Superior temporal gyrus (tissue), 1 donor: ENCODE data around the gene KIAA1671.
"Not testable (repeated sequence)": the region's sequence is repeated elsewhere in the genome, so short reads cannot be mapped to it uniquely, and the experiment has no call there.

Experiments
- DNase-seq: peaks from one replicate; pipeline ENCODE4 v3.0.0-alpha.2; 2016; ENCODE audit errors: extremely low spot score

KIAA1671 gene

DNA sequence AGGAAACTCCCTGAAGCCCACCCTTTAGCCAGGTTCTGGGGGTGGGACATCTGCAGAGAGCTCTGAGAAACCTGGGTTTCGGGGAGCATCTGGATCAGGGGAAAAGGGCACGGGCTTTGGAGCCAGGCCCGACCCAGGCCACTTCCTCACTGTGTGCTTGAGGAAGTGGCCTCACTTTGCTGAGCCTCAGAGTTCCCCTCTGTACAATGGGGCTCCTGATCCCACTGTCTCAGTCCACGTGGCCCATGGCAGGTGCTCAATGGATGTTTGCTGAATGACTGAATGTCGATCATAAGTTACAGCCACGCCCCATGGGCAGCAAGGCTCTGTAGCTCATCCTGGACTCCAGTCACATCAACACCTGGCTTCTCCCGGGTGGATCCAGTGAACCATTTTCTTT lies 248.5 kb downstream of the KIAA1671 start:
- DNase-seq, result no peak

DNA sequence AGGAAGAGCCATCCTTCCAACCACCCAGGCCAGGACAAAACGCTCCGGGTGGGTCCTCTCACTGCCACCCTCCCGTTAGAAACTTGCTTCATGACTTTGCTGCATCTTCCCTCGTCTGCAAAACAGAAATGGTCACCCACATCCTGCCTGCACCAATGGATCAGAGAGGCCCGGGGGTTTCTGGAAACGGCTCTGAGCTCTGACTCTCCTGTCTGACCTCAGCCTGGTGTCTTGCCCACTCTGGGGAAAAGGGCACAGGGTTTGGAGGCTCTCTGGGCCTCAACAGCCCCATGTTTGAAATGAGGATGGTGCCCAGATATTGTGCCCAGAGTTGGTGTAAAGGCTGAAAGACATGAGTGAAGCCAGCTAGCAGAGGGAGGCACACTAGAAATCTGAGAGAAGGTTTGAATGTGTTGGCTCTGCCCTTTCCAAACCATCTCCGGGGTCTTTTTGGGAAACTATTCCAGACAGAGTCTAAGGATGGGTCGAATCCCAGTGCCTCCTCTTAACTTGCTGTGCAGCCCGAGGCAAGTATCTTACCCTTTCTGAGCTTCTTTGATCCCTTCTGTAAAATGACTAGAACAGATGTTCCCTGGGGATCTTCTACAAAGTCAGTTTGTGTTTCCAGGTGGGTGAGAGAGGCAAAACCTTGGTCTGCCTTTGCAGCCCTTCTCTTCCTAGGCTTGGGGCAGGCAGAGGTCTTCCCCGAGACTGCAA lies 249.2 kb downstream of the KIAA1671 start:
- DNase-seq, result no peak

DNA sequence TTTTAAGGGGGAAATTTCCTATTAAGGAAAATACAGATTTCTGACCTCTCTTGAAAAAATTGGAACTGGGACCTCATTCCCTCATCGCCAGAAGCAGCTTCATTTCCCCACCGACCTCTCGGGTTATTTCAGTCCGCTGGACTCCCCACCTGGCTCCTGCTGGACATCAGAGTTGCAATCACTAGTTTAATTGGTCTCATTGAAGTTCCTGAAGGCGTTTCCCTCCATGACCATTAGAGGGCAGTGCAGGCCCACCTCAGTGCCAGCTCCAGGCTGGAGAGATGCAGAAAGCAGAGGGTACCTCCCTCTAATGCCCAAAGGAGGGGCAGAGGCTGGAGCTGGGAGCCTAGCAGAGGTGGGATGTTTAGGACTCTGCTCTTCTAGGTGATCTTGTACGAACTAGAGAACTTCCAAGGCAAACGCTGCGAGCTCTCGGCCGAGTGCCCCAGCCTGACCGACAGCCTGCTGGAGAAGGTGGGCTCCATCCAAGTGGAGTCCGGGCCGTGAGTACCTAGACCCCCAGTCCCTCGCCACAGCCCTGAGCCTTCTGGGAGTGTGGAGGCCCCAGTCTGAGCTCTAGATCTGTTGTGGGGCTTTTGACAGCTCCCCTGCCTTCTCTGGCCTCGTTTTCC lies 249.9 kb downstream of the KIAA1671 start:
- DNase-seq, result peak; percentile 84

DNA sequence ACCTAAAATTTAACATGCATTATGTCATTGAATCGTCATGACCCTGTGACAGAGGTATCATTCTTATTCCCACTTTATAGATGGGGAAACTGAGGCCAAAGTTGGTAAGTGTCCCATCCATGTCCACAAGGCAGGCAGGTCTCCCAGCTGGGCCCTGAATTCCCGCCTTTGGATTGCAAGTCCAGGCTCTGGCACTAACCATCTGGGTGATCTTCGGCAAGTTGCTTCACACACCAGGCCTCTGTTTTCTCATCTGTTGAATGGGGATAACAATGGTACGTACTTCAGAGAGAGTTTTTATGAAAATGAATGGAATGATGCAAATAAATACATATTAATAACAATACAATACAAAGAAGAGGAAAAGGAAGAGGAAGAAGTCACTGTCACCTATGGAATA lies 250.6 kb downstream of the KIAA1671 start:
- DNase-seq, result no peak

DNA sequence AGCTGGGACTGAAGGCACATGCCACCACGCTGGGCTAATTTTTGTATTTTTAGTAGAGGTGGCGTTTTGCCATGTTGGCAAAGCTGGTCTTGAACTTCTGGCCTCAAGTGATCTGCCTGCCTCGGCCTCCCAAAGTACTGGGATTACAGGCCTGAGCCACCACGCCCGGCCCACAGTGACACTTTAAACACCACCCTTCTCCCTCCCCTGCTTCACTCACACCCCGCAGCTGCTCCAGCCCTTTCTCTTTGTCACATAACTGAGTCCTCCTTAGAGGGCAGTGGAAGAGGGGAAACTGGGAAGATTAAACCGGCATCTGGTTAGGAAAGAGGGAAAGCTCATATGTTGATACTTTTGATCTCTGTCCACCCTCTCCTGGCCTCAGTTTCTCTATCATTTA lies 252.0 kb downstream of the KIAA1671 start:
- DNase-seq, result not testable (repeated sequence)

DNA sequence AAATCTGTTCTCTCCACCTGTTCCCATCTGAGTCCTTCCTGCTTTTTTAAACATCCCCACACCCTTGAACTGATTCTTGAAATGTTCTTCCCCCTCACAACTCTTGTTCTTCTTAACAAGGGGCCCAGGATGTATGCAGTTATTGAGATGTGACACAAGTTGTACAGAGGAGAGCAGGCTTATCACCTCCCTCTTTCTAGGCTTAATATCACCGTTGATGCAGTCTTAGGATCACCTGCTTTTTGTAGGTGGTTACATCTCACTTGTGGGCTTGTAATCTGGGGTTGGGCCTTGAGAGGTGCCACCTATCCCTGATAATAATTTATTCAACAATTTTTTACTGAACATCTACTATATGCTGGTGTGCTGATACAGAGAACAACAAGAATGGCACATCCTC lies 253.3 kb downstream of the KIAA1671 start:
- no peak for DNase-seq

DNA sequence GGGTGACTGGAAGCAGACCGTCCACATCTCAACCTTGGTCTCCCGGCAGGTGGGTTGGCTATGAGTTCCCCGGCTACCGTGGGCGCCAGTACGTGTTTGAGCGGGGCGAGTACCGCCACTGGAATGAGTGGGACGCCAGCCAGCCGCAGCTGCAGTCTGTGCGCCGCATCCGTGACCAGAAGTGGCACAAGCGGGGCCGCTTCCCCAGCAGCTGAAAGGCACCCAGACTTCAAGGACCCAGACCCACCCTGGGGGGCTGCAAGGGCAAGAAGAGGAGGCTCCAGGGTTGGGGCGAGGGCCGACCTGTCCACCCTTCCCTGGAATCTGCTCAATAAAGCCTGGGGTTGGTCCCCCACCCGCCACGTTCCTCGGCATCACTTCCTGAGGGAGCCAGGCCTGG lies 254.5 kb downstream of the KIAA1671 start:
- no peak for DNase-seq

DNA sequence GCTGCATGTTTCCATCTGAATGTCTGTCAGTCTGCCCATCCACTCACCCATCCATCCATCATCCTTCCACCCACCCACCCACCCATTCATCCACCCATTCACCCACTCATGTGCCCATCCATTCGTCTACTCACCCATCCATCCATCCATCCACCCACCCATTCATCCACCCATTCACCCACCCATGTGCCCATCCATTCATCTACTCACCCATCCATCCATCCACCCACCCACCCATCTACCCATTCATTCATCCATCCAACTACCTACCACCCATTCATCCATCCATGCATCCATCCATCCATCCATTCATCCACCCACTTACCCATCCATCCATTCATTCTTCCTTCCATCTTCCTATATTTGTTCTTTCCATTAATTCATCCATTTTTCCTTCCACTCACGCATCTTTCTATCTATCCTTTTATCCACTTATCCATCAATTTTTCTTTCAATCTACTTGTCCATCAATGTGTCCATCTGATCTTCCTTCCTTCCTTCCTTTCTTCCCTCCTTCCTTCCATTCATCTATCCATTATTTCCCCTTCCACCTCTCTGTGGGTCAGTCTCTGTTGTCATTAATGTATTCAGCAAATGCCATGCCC lies 255.1 kb downstream of the KIAA1671 start:
- no peak for DNase-seq

DNA sequence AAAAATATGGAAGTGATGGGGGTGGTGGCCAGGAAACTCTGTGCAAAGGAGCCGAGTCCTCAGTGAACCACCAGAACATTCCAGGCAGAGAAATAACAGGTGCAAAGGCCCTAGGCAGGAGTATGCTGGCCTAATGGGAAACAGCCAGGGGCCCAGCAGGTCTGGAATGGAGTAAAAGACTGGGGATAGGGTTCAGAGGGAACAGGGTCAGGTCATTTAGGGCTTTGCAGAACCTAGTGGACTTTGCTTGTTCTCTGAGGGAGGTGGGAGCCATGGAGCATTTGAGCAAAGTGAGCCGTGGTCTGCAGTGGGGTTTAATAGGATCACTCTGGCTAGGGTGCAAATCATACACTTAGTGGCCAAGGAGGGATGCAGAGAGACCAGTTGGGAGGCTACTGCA lies 255.8 kb downstream of the KIAA1671 start:
- no peak for DNase-seq

DNA sequence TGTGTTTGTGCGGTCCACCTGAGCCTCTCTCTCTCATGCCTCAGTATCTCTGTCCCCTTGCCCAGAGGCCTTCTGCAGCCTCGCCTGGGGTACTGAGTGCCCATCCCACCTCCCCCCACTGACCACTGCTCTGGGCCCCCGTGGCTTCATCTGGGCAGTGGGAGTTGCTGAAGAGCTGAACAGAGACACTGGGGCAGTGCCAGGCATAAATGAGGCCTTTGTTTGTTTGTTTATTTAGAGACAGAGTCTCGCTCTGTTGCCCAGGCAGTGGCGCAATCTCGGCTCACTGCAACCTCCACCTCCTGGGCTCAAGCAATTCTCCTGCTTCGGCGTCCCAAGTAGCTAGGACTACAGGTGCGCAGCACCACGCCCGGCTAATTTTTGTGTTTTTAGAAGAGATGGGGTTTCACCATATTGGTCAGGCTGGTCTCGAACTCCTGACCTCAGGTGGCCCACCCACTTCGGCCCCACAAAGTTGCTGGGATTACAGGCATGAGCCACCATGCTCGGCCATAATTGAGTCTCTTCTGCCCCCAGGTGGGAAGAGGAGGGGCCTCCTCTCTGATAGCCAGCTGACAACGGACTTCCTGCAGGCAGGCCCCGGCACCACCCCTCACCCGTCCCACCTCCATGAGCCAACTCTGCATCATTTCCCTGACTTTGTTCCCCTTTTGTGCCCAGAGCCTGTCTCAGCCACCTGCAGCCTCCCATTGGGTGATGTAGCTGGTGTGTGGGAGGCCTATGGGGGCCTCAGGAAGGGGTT lies 256.4 kb downstream of the KIAA1671 start:
- no peak for DNase-seq

DNA sequence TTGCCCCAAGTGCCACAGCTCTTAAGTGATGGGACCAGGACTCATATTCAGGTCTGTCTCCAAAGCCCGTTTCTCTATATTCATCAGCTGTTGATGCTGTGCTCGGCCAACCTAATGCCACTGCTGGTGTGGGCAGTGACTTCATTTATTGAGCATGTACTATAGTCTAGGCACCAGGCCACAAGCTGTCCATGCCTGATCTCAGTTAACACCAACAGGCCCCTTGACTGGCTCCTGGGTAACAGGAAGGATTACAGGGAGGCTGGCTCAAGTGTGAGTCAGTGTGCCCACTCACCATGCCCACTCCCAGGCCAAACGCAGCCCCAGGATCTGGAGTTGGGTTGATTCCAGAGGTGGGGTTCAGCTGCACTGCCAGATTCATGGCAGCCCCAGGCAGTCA lies 258.3 kb downstream of the KIAA1671 start:
- DNase-seq, result no peak

DNA sequence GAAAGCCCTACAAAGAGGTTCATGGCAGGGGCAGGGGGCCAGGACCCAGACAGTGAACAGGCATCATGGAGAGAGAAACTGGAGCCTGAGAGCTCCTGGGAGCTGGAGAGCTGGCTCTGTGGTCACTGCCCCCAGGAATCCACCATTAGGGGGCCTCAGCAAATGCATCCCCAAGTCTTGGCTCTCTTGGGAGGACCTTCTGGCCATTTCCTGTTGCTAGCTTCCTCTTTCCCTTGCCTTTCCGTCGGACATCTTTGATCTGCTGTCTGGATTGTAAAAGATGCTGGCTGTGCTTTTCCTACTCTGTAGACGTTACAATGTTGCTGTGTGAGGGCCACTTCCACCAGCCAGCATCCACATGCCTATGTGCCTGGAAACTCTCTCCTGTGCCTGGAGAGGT lies 259.8 kb downstream of the KIAA1671 start:
- no peak for DNase-seq

DNA sequence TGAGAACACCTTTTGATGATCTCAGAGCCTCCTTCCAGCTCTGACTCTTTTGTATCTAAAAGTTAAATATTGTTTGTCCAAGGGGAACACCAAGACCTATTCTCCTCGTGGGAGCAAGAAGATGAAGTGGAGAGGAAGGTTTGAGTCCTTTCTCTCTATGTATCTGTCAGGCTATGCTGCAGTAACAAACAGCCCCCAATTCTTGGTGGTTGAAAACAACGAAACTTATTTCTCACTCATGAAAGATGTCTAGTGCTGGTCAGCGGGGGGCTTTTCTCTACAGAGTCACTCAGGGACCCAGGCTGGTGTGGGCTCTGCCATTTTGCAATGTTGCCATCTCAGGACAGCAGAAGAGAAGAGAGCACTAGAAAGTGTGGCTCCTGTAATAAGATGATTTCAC lies 260.7 kb downstream of the KIAA1671 start:
- no peak for DNase-seq

DNA sequence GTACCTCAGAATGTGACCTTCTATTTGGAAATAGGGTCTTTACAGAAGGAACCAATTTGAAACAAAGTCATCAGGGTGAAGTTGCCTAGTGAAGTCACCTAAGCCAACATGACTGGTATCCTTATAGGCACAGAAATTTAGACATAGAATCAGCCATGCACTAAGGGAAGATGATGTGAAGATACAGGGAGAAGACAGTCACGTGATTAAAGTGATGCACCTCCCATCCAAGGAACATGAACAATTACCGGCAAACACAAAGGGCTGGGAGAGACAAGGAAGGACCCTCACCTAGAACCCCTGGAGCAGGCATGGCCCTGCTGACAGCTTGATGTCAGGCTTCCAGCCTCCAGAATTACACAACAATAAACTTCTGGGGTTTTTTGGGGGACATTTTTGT lies 263.7 kb downstream of the KIAA1671 start:
- no peak for DNase-seq

DNA sequence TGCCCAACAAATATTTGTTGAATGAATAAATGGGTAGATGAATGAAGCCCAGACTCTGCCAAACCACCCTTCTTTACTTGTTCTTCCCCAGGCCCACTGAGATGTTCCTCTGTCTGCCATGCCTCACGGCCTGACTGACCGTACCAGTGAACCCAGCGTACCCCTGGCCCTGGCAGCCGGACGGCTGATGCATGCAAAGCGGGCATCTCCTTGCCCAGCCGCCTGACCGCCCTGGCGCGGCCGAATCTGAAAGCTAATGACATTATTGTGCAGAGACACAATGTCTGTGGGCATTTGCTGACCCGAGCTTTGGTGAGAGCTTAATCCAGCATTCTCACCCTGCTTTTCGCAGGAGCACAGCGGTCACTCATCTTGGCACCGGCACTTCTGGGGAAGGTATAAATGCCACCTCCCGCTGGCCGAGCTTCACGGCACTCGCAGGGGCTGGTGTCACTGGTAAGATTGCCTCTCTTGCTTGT lies 266.7 kb downstream of the KIAA1671 start, which contains the start of gene CRYBB2:
CRYBB2 (plus strand) TSS at position 429 of the 479 bp plus-strand sequence. CDS start 1,791 bp downstream, outside the sequence.
- DNase-seq, result no peak

DNA sequence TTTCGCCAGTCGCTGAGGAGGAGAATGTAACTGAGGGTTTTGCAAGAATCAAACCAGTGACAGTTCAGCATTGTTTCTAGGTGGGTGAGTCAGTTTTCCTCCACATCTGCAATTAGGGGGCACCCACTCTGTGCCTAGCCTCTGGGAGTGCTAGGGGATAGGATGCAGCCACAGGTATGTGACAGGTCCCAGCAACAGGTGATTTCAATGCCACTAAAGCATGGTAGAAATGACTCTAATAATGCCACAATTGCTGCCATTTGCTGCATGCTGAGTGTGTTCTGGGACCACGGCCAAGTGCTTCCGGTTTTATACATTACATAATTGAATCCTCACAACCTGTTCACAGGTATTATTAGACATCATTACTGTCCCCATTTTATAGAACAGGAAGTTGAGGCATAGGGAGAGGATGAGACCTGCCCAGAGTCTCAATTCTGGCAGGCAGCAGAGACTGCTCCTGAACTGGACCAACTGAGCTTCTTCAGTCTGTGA lies 267.5 kb downstream of the KIAA1671 start:
- no peak for DNase-seq

DNA sequence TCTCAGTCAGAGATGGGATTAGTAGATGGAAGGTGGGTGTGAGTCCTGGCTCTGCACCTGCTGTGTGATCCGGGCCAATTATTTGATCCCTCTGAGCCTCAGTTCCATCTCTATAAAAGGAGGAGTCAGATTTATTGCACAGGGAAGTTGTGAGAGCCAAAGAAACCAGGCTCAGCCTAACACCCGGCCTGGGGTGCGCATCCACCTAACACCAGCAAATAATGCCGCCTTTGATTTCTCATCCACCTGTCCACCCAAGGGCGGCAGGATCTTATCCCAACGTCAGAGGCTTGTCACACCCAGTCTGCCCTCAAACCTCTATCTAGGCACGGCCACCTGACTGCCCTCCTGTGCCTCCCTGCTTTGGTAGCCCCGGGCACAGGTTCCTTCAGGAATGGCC lies 269.3 kb downstream of the KIAA1671 start:
- no peak for DNase-seq

DNA sequence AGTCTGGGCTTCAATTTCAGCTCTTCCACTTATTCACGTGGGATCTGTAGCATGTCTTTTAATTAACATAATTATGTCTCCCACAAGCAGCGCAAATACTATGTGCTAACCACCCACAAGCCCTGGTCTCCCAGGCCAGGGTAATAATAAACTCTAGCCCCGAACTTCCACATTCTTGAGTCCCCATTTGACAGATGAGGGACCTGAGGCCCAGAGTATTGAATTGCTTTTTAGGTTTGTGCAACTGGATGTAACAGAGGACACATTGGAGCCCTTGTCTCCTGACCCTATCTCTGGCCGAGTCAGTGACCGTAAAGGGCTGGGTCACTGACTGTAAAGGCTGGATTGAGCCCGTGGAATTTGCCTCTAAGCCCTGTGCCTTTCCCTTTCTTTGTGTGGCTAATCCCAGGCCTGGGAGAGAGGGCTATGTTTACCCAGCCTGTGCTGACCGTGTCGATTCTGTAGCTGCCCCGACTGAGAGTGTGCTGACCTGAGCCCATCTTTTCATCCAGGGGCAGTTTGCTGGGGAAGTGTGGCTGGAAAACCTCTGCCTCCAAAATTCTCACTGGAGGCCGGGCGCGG lies 270.8 kb downstream of the KIAA1671 start:
- DNase-seq, result no peak

DNA sequence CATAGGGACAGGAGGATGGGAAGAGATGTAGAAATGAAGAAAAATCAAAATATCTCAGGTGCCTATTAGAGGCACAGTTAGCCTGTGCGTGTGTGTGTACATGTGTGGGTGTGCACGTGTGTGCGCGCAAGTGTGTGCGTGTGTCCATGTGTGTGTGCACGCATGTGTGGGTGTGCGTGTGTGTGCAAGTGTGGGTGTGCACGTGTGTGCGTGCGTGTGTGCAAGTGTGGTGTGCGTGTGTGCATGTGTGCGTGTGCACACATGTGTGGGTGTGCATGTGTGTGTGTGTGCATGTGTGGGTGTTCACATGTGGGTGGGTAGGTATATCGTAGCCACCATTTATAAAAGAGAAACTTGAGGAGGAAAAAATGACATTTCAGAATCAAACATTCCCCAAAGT lies 276.3 kb downstream of the KIAA1671 start:
- DNase-seq, result no peak

DNA sequence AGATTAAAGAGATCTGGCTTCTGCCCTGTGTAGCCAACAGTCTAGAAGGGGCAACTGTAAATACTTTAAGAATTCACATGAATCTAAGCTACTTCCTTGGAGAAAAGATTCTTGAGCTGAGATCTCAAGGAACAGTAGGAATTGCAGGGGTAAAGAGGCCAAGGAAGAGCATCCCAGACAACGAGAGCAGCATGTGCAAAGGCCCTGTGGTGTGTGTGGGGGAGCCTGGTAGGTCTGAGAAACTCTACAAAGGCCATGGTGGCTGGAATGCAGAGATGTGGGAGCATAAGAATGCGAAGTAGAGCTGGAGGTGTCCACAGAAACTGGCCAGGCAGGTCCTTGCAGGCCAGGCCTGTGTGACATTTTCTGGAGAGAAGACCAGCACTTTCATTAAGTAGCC lies 278.2 kb downstream of the KIAA1671 start:
- DNase-seq, result not testable (repeated sequence)

DNA sequence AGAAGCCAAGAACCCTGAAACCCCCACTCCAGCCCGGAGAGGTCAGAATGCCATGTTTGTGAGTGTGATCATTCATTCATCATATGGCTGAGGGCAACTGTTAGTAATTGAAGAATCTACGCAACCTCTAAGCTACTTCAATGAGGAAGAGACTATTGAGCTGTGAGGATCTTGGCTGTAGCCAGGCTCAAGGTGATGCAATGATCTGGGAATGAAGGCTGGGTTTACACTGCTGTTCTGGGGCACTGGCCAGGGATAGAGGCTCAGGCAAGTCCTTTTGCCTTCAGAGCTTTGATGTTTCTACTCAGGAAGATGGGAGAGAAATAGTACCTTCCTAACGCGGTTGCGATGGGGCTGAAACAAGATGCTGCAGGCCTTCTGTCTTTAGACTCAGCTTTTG lies 279.8 kb downstream of the KIAA1671 start:
- DNase-seq, result no peak

DNA sequence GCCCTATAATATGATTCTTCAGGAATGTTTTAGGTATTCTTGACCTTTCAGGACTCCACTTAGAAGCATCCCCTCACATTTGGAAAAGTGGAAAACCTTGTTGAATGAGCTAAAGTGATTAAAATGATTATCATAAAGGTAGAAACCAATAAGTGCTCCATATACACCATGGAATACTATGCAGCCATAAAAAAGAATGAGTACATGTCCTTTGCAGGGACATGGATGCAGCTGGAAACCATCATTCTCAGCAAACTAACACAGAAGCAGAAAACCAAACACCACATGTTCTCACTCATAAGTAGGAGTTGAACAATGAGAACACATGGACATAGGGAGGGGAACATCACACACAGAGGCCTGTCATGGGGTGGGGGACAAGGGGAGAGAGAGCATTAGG lies 281.2 kb downstream of the KIAA1671 start:
- DNase-seq, result not testable (repeated sequence)
